ENCODE measurements around the gene NDNF.

The NDNF gene

GRCh38 chr4:121030711-121031110, 41.6 kb downstream of the NDNF start:
- no peak for DNase-seq (ENCODE audit: low spot score)
- no peak for TF ChIP-seq CTCF (IDR thresholded peaks at IDR 0.05; ENCODE audit: borderline replicate concordance, control extremely low read depth, extremely low read depth, insufficient read depth, missing control alignments)
- in situ Hi-C loops (cut with MboI; ENCODE audit: low sequenced_read_pairs, unreplicated experiment), result no loop called here

- no peak for TF ChIP-seq CTCF (IDR thresholded peaks at IDR 0.05; ENCODE audit: borderline replicate concordance, control extremely low read depth, extremely low read depth, insufficient read depth, missing control alignments)
- DNase-seq (ENCODE audit: low spot score), result no peak
- in situ Hi-C loops (cut with MboI; ENCODE audit: low sequenced_read_pairs, unreplicated experiment), result no loop called here
These were observed 42.2 kb downstream of the NDNF start for GRCh38 chr4:121030131-121030530.

GRCh38 chr4:121026034-121026433, 46.3 kb downstream of the NDNF start:
- no peak for DNase-seq (ENCODE audit: low spot score)
- in situ Hi-C loops (cut with MboI; ENCODE audit: low sequenced_read_pairs, unreplicated experiment), result no loop called here
- TF ChIP-seq CTCF (IDR thresholded peaks at IDR 0.05; ENCODE audit: borderline replicate concordance, control extremely low read depth, extremely low read depth, insufficient read depth, missing control alignments), result no peak

- no peak for TF ChIP-seq CTCF (IDR thresholded peaks at IDR 0.05; ENCODE audit: borderline replicate concordance, control extremely low read depth, extremely low read depth, insufficient read depth, missing control alignments)
- DNase-seq (ENCODE audit: low spot score), result no peak
- in situ Hi-C loops (cut with MboI; ENCODE audit: low sequenced_read_pairs, unreplicated experiment), result no loop called here
These were observed 46.8 kb downstream of the NDNF start for GRCh38 chr4:121025540-121025939.

- DNase-seq (ENCODE audit: low spot score), result no peak
- in situ Hi-C loops (cut with MboI; ENCODE audit: low sequenced_read_pairs, unreplicated experiment), result no loop called here
- TF ChIP-seq CTCF (IDR thresholded peaks at IDR 0.05; ENCODE audit: borderline replicate concordance, control extremely low read depth, extremely low read depth, insufficient read depth, missing control alignments), result no peak
These were observed 53.8 kb downstream of the NDNF start for GRCh38 chr4:121018543-121018942.

GRCh38 chr4:121016611-121017010, 55.7 kb downstream of the NDNF start:
- no peak for TF ChIP-seq CTCF (IDR thresholded peaks at IDR 0.05; ENCODE audit: borderline replicate concordance, control extremely low read depth, extremely low read depth, insufficient read depth, missing control alignments)
- DNase-seq (ENCODE audit: low spot score), result no peak
- in situ Hi-C loops (cut with MboI; ENCODE audit: low sequenced_read_pairs, unreplicated experiment), result no loop called here

- DNase-seq (ENCODE audit: low spot score), result no peak
- no peak for TF ChIP-seq CTCF (IDR thresholded peaks at IDR 0.05; ENCODE audit: borderline replicate concordance, control extremely low read depth, extremely low read depth, insufficient read depth, missing control alignments)
- in situ Hi-C loops (cut with MboI; ENCODE audit: low sequenced_read_pairs, unreplicated experiment), result no loop called here
These were observed 56.9 kb downstream of the NDNF start for GRCh38 chr4:121015421-121015820.

All from GM13976 (cell line).